NT2/D1 (cell line): ENCODE measurements around the gene PAQR6.

Experiments used
- SUZ12 ChIP-seq: IDR thresholded peaks from 2 replicates; pipeline ENCODE4 v1.6.1; 2011; ENCODE audit not compliant: insufficient read length, insufficient read depth; ENCODE audit errors: extremely low read depth
- YY1 ChIP-seq: IDR thresholded peaks from 2 replicates; pipeline ENCODE4 v1.6.1; 2011; ENCODE audit not compliant: insufficient read length, insufficient read depth

GRCh38 chr1:156238248-156238647 lies 9.6 kb downstream of the PAQR6 start:
- TF ChIP-seq YY1 (no peak), SUZ12 (no peak)
